Measurements from ENCODE around the gene PRRG2. TPM values are rescaled to one million over a fixed set of nuclear protein-coding genes. Genes with fewer than 3 reads are reported as not detected.

PRRG2 gene
- total and polyA plus RNA-seq, 9 of the 15 experiments (the other 6 are each of a cell fraction or from before 2014, with no cell fraction given), result 0.06 to 1.1 (median 0.33) TPM

- H3K9ac ChIP-seq (ENCODE audit: insufficient read depth in 1 of 2, low read depth in 2 of 2, low read length in 2 of 2), result peak overlapping the region in 1 of 2 experiments; percentile 19; a peak in 1 of 4 replicates
- 94% methylated on average over 35 of the region's 66 CpGs for WGBS (ENCODE audit: insufficient coverage, low coverage, missing lambda C conversion rate)
- in situ Hi-C loops (cut with MboI) (no loop called here), intact Hi-C loops (cut with micrococcal nuclease) (no loop called here)
- H4K20me1 ChIP-seq (replicated peaks; ENCODE audit: control insufficient read depth, insufficient read depth, low read length), result no peaks in the 10 kb centered on the region; the same call in 1 of the 2 replicates
- ATAC-seq (peak; percentile 19), DNase-seq (ENCODE audit: extremely low read depth in 1 of 4, low spot score in 3 of 4) (no peak), FAIRE-seq (no peak)
- H2AFZ ChIP-seq (ENCODE audit: low read depth, low read length), result no peak overlapping the region
- no peaks in the 10 kb centered on the region for H3K9me1 ChIP-seq (ENCODE audit: control insufficient read depth, insufficient read depth, low read length)
- H3K4me2 ChIP-seq (ENCODE audit: insufficient read depth, low read length), result no peak overlapping the region
- no peaks in the 10 kb centered on the region for H3K9me3 ChIP-seq (replicated peaks; ENCODE audit: control insufficient read depth, insufficient read depth, low read depth, low read length)
- no peak overlapping the region for H3K4me3 ChIP-seq
- TSS peak; percentile 28 for BruUV-seq (replicated peaks)
- CTCF ChIA-PET (ENCODE audit: low intra/inter-chr PET ratio), result interaction anchor here (1.6 kb wide), 1 partner anchor 14 kb away, joined by 4 read pairs; no protein-coding TSS in a partner anchor
- H3K79me2 ChIP-seq (ENCODE audit: control insufficient read depth, insufficient read depth, low read length), result peaks cover 10% of the 10 kb centered on the region
- POLR2A ChIA-PET, result interaction anchor here (0.6 to 0.9 kb wide), 2 partner anchors 22 to 322 kb away, joined by 3 read pairs; no protein-coding TSS in a partner anchor
- H3K27ac ChIP-seq (ENCODE audit: extremely low read depth, low read depth, low read length), result peak overlapping the region; percentile 47; the same call in 1 of the 3 replicates
- no peaks in the 10 kb centered on the region for H3K27me3 ChIP-seq (ENCODE audit: control insufficient read depth in 2 of 2, insufficient read depth in 2 of 2, low read length in 2 of 2)
- peaks cover 66% of the 10 kb centered on the region for H3K36me3 ChIP-seq (ENCODE audit: control insufficient read depth, insufficient read depth, low read length)
- H3K4me1 ChIP-seq (replicated peaks in 1 of 2; ENCODE audit: control insufficient read depth in 2 of 2, insufficient read depth in 2 of 2, low read length in 2 of 2), result peaks cover 12 to 39% of the 10 kb centered on the region in 2 experiments
- TF ChIP-seq ZNF584 (CRISPR knock-in tag; IDR thresholded peaks at IDR 0.05; ENCODE audit: low read depth), result no peak
- TF ChIP-seq ZBTB7A (IDR thresholded peaks at IDR 0.05; ENCODE audit: borderline replicate concordance, control insufficient read depth, low read depth, low read length), result peak; percentile 5; the same call in 1 of the 2 replicates
- peak; percentile 68 for TF ChIP-seq RBM25 (IDR thresholded peaks at IDR 0.05; ENCODE audit: low read depth, low read length, severe bottlenecking)
- peak; percentile 98 for TF ChIP-seq ZBTB33 (CRISPR knock-in tag; IDR thresholded peaks at IDR 0.05)
- peak; percentile 82 for TF ChIP-seq BCOR (IDR thresholded peaks at IDR 0.05)
- peak; percentile 18; the same call in 1 of the 2 replicates for TF ChIP-seq RBFOX2 (IDR thresholded peaks at IDR 0.05; ENCODE audit: low read depth, low read length)
- peak; percentile 48 to 66; a peak in 3 of 4 replicates for TF ChIP-seq KDM1A (IDR thresholded peaks at IDR 0.05)
- no peak for TF ChIP-seq USF2 (CRISPR knock-in tag; IDR thresholded peaks at IDR 0.05)
- 0 out of 4 replicates have a peak, but pooled peaks of 1 of the 2 experiments have one; percentile 25 for TF ChIP-seq RCOR1 (IDR thresholded peaks at IDR 0.05; ENCODE audit: borderline replicate concordance in 1 of 2, low read depth in 2 of 2, low read length in 2 of 2)
- no peak for TF ChIP-seq UBTF (IDR thresholded peaks at IDR 0.05; ENCODE audit: borderline replicate concordance in 1 of 2, low read depth in 2 of 2, low read length in 2 of 2)
- no peak for TF ChIP-seq ZNF449 (CRISPR knock-in tag; IDR thresholded peaks at IDR 0.05)
Measured at GRCh38 chr19:49556412-49557398, 24.4 kb upstream of the PRRG2 start.
